SH-SY5Y (cell line): ENCODE data around the gene SSX4B.
"Not testable (repeated sequence)": the region's sequence is repeated elsewhere in the genome, so short reads cannot be mapped to it uniquely, and the experiment has no call there.

Source experiments
- GATA2 ChIP-seq: IDR thresholded peaks from 2 replicates; pipeline ENCODE4 v1.6.1; 2011; ENCODE audit warnings: mild to moderate bottlenecking, low read depth, low read length
- GATA3 ChIP-seq: IDR thresholded peaks from 2 replicates; pipeline ENCODE4 v1.6.1; 2011; ENCODE audit warnings: low read depth, mild to moderate bottlenecking, low read length, moderate library complexity

GRCh38 chrX:48383239-48383638 lies 28.5 kb downstream of the SSX4B start, which contains the start of gene SSX4:
- not testable (repeated sequence) for TF ChIP-seq GATA2, GATA3
